Calu3 (cell line): ENCODE measurements around the gene KIRREL1. TPM values are rescaled to one million over a fixed set of nuclear protein-coding genes. Genes with fewer than 3 reads are reported as not detected.

Experiments used
- BruUV-seq: library from RNA; stranded (reverse); fragments of 400-500 nt; replicated peaks from 2 replicates; lab custom pipeline; 2021; lab: Mats Ljungman, UMichigan
- CTCF ChIA-PET: fragments of 300-600 bp; sonication (Branson Sonifier 250); formaldehyde crosslinking; loops from one replicate; lab custom pipeline; 2022; ENCODE audit warnings: antibody characterized with exemption; lab: Charles Lee
- DNase-seq: peaks from one replicate; pipeline ENCODE4 v3.0.0; 2022
- H3K27ac Mint-ChIP-seq: one replicate; pipeline ENCODE4 v1.8.0; 2022; ENCODE audit warnings: mixed read lengths; ENCODE audit not compliant: unreplicated experiment
- H3K27me3 Mint-ChIP-seq: one replicate; pipeline ENCODE4 v1.8.0; 2022; ENCODE audit warnings: mixed read lengths; ENCODE audit not compliant: unreplicated experiment
- H3K36me3 Mint-ChIP-seq: one replicate; pipeline ENCODE4 v1.8.0; 2022; ENCODE audit warnings: mild to moderate bottlenecking, moderate library complexity, mixed read lengths; ENCODE audit not compliant: insufficient read depth, unreplicated experiment
- H3K4me1 Mint-ChIP-seq: one replicate; pipeline ENCODE4 v1.8.0; 2022; ENCODE audit warnings: mild to moderate bottlenecking, low read depth, mixed read lengths; ENCODE audit not compliant: unreplicated experiment
- H3K4me3 Mint-ChIP-seq: one replicate; pipeline ENCODE4 v1.8.0; 2022; ENCODE audit warnings: mild to moderate bottlenecking, low read depth, moderate library complexity, mixed read lengths; ENCODE audit not compliant: unreplicated experiment
- H3K9me3 Mint-ChIP-seq: one replicate; pipeline ENCODE4 v1.8.0; 2022; ENCODE audit warnings: low read depth, mixed read lengths; ENCODE audit not compliant: unreplicated experiment
- CTCF ChIP-seq: fragments of 200-600 bp; IDR thresholded peaks from one replicate; pipeline ENCODE4 v1.8.0; 2022; ENCODE audit warnings: antibody characterized with exemption; ENCODE audit not compliant: unreplicated experiment
- intact Hi-C: fragments of 100-400 bp; cut with micrococcal nuclease; formaldehyde crosslinking; loops from one replicate; pipeline ENCODE4 v1.10.0; 2022; ENCODE audit not compliant: unreplicated experiment
- total RNA-seq: library from RNA; stranded (reverse); gene quantifications from 2 replicates; pipeline ENCODE4 v1.2.3, GENCODE V29; 2022

The KIRREL1 gene
- total RNA-seq, 1 experiment from 2014 or later, result 31.4 TPM

GRCh38 chr1:158000507-158000906 lies 7.1 kb downstream of the KIRREL1 start:
- peaks cover 20% of the 10 kb centered on the region for H3K4me1 Mint-ChIP-seq
- H3K36me3 Mint-ChIP-seq, result no peaks in the 10 kb centered on the region
- DNase-seq, result no peak
- BruUV-seq, result no TSS peak
- intact Hi-C loops, result no loop called here
- no peak overlapping the region for H3K27ac Mint-ChIP-seq
- TF ChIP-seq CTCF, result no peak
- CTCF ChIA-PET, result no interaction called here
- no peaks in the 10 kb centered on the region for H3K9me3 Mint-ChIP-seq
- H3K27me3 Mint-ChIP-seq, result no peaks in the 10 kb centered on the region
- H3K4me3 Mint-ChIP-seq, result no peak overlapping the region

DNA sequence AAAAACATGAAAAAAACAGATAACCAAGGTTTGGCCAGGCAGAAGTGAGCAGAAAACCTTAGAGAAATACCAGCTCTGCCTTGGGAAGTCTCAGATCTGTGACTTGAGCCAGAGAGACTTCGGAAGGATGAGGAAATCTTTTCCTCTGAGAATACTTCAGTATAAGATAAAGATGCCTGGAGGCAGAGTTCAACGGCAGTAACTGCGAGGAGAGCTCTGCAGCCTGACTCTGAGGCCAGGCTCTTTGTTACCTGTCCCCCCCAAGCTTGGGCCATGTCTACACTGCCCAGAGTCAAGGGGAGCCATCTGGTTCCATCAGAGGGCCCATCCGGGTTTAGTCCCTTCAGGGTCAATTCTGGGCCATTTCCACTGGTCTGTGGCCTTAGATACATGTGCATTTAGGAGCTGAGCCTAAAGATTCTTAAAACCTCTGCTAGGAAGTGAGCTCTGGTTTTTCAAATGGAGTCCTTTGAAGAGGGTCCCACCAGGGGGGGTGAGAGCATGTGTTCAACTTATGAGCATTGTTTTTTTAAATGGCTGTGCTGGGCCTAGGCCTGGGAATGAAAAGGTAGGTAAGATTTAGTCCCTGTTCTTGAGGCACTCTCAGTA lies 8.7 kb downstream of the KIRREL1 start:
- no peak for DNase-seq
- intact Hi-C loops, result no loop called here

DNA sequence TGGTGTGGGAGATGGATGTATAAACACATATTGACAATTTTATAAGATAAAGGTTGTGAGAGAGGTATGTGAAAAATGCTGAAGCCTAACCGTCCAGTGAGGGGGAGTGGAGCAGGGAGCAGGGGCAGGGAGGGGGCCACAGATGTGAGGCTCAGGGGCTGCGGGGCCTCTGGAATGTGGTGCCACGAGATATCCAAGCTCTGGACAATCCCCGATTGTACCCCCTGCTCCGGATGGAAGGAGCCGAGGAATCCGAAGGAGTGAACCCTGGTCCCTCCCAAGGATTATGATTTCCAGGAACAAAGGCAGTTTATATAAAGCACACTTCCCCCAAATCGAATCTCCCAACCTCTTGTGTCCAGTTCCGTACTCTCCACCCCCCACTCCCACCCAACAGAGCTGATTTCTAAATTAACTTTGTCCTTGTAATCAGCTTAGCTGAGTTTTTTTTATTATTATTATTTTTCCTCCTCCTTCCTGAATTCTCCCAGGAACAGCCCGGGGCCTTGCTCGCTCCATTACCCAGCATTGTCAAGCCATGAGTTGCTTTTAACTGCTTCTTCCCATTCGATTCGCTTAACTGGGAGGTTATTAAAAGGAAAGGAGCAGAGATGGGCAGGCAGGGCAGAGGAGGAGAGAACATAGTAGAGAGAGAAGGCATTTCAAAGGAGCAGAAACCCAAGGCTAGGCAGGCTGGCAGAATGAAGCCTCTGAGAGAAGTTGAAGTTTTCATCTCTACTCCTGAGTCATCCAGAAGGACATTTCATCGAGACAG lies 9.4 kb downstream of the KIRREL1 start:
- TF ChIP-seq CTCF, result no peak
- H3K4me1 Mint-ChIP-seq, result peaks cover 16% of the 10 kb centered on the region
- CTCF ChIA-PET, result interaction anchor here (0.6 to 1.4 kb wide), 4 partner anchors 17 to 119 kb away, joined by 3 to 11 read pairs (median 4); no protein-coding TSS in a partner anchor
- DNase-seq, result no peak
- H3K36me3 Mint-ChIP-seq, result no peaks in the 10 kb centered on the region
- no TSS peak for BruUV-seq
- intact Hi-C loops, result no loop called here
- H3K9me3 Mint-ChIP-seq, result no peaks in the 10 kb centered on the region
- H3K4me3 Mint-ChIP-seq, result no peak overlapping the region
- H3K27me3 Mint-ChIP-seq, result no peaks in the 10 kb centered on the region
- peak overlapping the region; percentile 52 for H3K27ac Mint-ChIP-seq

More for the DNA sequence above, 8.7 kb downstream of the KIRREL1 start:
- no peak for TF ChIP-seq CTCF
- Mint-ChIP-seq H3K9me3 (no peaks in the 10 kb centered on the region), H3K27ac (peak overlapping the region; percentile 52), H3K27me3 (no peaks in the 10 kb centered on the region), H3K36me3 (no peaks in the 10 kb centered on the region), H3K4me3 (no peak overlapping the region), H3K4me1 (peaks cover 16% of the 10 kb centered on the region)
- BruUV-seq, result no TSS peak
- CTCF ChIA-PET, result interaction anchor here (0.6 to 1.4 kb wide), 5 partner anchors 9 to 119 kb away, joined by 3 to 11 read pairs (median 4); partner anchors contain the start of gene KIRREL1

GRCh38 chr1:158003406-158003800 lies 10.0 kb downstream of the KIRREL1 start:
- Mint-ChIP-seq H3K27me3 (no peaks in the 10 kb centered on the region), H3K4me3 (no peak overlapping the region), H3K27ac (no peak overlapping the region), H3K4me1 (peaks cover 16% of the 10 kb centered on the region), H3K9me3 (no peaks in the 10 kb centered on the region), H3K36me3 (no peaks in the 10 kb centered on the region)
- intact Hi-C loops, result no loop called here
- no peak for DNase-seq
- no peak for TF ChIP-seq CTCF
- BruUV-seq, result no TSS peak
- CTCF ChIA-PET, result no interaction called here
